HepG2 (cell line): ENCODE measurements around the gene PLD2. TPM values are rescaled to one million over a fixed set of nuclear protein-coding genes. Genes with fewer than 3 reads are reported as not detected.

ENCODE experiments used
- CEBPB ChIP-seq: IDR thresholded peaks from 2 replicates; pipeline ENCODE4 v1.6.1; 2011; ENCODE audit warnings: low read depth, low read length, improper control_type of control experiment, borderline replicate concordance
- CENPX ChIP-seq: sonication (generic); formaldehyde crosslinking; IDR thresholded peaks from 2 replicates; pipeline ENCODE4 v1.9.0; 2021; ENCODE audit warnings: mild to moderate bottlenecking, missing genetic modification reagents, moderate library complexity
- EHMT2 ChIP-seq: fragments of 200-600 bp; sonication (generic); IDR thresholded peaks from 2 replicates; pipeline ENCODE4 v1.7.0; 2017; ENCODE audit warnings: antibody characterized with exemption, low read depth, low read length, borderline replicate concordance
- HHEX ChIP-seq: IDR thresholded peaks from 2 replicates; pipeline ENCODE4 v1.6.1; 2016; ENCODE audit warnings: control low read depth
- IRF2 ChIP-seq: IDR thresholded peaks from 2 replicates; pipeline ENCODE4 v1.6.1; 2018; ENCODE audit warnings: missing genetic modification reagents, missing compliant biosample characterization
- JUND ChIP-seq: sonication (generic); formaldehyde crosslinking; IDR thresholded peaks from 2 replicates; pipeline ENCODE4 v1.8.0; 2022; ENCODE audit warnings: mild to moderate bottlenecking, missing genetic modification reagents
- KDM5B ChIP-seq: sonication (generic); formaldehyde crosslinking; IDR thresholded peaks from 2 replicates; pipeline ENCODE4 v1.4.0; 2020; ENCODE audit warnings: missing genetic modification reagents, mild to moderate bottlenecking, borderline replicate concordance
- MTF2 ChIP-seq: sonication (generic); formaldehyde crosslinking; IDR thresholded peaks from 2 replicates; pipeline ENCODE4 v1.5.0; 2020; ENCODE audit warnings: missing genetic modification reagents, borderline replicate concordance
- NFIB ChIP-seq: sonication (generic); formaldehyde crosslinking; IDR thresholded peaks from 2 replicates; pipeline ENCODE4 v1.9.0; 2021; ENCODE audit warnings: missing genetic modification reagents, mild to moderate bottlenecking, borderline replicate concordance
- PAWR ChIP-seq: sonication (generic); formaldehyde crosslinking; IDR thresholded peaks from 2 replicates; pipeline ENCODE4 v1.4.0; 2020; ENCODE audit warnings: missing genetic modification reagents, mild to moderate bottlenecking, borderline replicate concordance
- SMARCE1 ChIP-seq: fragments of 450-650 bp; IDR thresholded peaks from 2 replicates; pipeline ENCODE4 v1.6.1; 2017; ENCODE audit warnings: borderline replicate concordance
- SP1 ChIP-seq, 2 experiments: fragments of 450-650 bp in 1 of 2; sonication (generic) in 1 of 2; formaldehyde crosslinking in 1 of 2; IDR thresholded peaks; 2 replicates each; pipeline versions ENCODE4 v1.4.0 to v1.6.1; 2016 to 2020; ENCODE audit warnings: missing genetic modification reagents in 1 of 2
- TBP ChIP-seq: sonication (generic); formaldehyde crosslinking; IDR thresholded peaks from 2 replicates; pipeline ENCODE4 v1.5.0; 2020; ENCODE audit warnings: missing genetic modification reagents
- TFDP2 ChIP-seq: sonication (generic); formaldehyde crosslinking; IDR thresholded peaks from 2 replicates; pipeline ENCODE4 v1.4.0; 2020; ENCODE audit warnings: missing genetic modification reagents
- ZBTB2 ChIP-seq: sonication (generic); formaldehyde crosslinking; IDR thresholded peaks from 2 replicates; pipeline ENCODE4 v1.8.0; 2022; ENCODE audit warnings: low read depth, missing genetic modification reagents
- ZBTB3 ChIP-seq: sonication (generic); formaldehyde crosslinking; IDR thresholded peaks from 2 replicates; pipeline ENCODE4 v1.4.0; 2020; ENCODE audit warnings: low read depth, mild to moderate bottlenecking, moderate library complexity, missing genetic modification reagents, borderline replicate concordance
- ZBTB7A ChIP-seq: sonication (generic); formaldehyde crosslinking; IDR thresholded peaks from 2 replicates; pipeline ENCODE4 v1.8.0; 2022; ENCODE audit warnings: mild to moderate bottlenecking, missing genetic modification reagents
- ZMYM4 ChIP-seq: sonication (generic); formaldehyde crosslinking; IDR thresholded peaks from 2 replicates; pipeline ENCODE4 v1.8.1; 2023; ENCODE audit warnings: mild to moderate bottlenecking, missing genetic modification reagents
- ZNF333 ChIP-seq: sonication (generic); formaldehyde crosslinking; IDR thresholded peaks from 2 replicates; pipeline ENCODE4 v1.4.0; 2020; ENCODE audit warnings: mild to moderate bottlenecking, missing genetic modification reagents, borderline replicate concordance
- ZNF670 ChIP-seq: sonication (generic); formaldehyde crosslinking; IDR thresholded peaks from 2 replicates; pipeline ENCODE4 v1.8.0; 2022; ENCODE audit warnings: mild to moderate bottlenecking, missing genetic modification reagents, borderline replicate concordance
- ZNF790 ChIP-seq: sonication (generic); formaldehyde crosslinking; IDR thresholded peaks from 2 replicates; pipeline ENCODE4 v1.8.0; 2022; ENCODE audit warnings: missing genetic modification reagents, mild to moderate bottlenecking, borderline replicate concordance
- polyA plus RNA-seq, 8 experiments: library from polyadenylated mRNA; depleted of rRNA in 3 of 8; stranded (reverse) in 7 of 8; unstranded in 1 of 8; fragments of >200 nt; fragmentation: Illumina TruSeq in 4 of 8; extraction: Trizol in 4 of 8; gene quantifications; 2 replicates each; pipeline versions ENCODE4 v1.2.1 to v1.2.3, GENCODE V29; 2011 to 2016; ENCODE audit warnings: low read depth in 4 of 8, missing spikeins in 1 of 8, mixed read lengths in 1 of 8; ENCODE audit not compliant: insufficient read depth in 1 of 8
- total RNA-seq, 5 experiments: library from RNA; depleted of rRNA; stranded (reverse); fragments of >200 nt; fragmentation: Illumina TruSeq; extraction: Trizol; gene quantifications; 2 replicates each; pipeline ENCODE4 v1.2.3, GENCODE V29; 2016; ENCODE audit warnings: low read depth in 1 of 5
- TF ChIP-seq, protein P1 (sequence below): sonication (generic); formaldehyde crosslinking; IDR thresholded peaks from 2 replicates; pipeline ENCODE4 v1.4.0; 2020; ENCODE audit warnings: missing genetic modification reagents
- TF ChIP-seq, protein P2 (sequence below): sonication (generic); formaldehyde crosslinking; IDR thresholded peaks from 2 replicates; pipeline ENCODE4 v1.5.1; 2020; ENCODE audit warnings: missing genetic modification reagents, mild to moderate bottlenecking, borderline replicate concordance
- TF ChIP-seq, protein P3 (sequence below): sonication (generic); formaldehyde crosslinking; IDR thresholded peaks from 2 replicates; pipeline ENCODE4 v1.8.1; 2023; ENCODE audit warnings: mild to moderate bottlenecking, missing genetic modification reagents

Gene PLD2
- total and polyA plus RNA-seq, 2 of the 13 experiments (the other 11 are each of a cell fraction or from before 2014, with no cell fraction given) = 13.4 to 29.7 TPM

- TF ChIP-seq MTF2 (CRISPR knock-in tag) (no peak), CENPX (CRISPR knock-in tag) (no peak), ZBTB3 (CRISPR knock-in tag) (no peak), JUND (CRISPR knock-in tag) (no peak), ZBTB2 (peak; percentile 86), TBP (CRISPR knock-in tag) (no peak), PAWR (CRISPR knock-in tag) (no peak), ZNF333 (no peak), NFIB (CRISPR knock-in tag) (no peak), ZMYM4 (CRISPR knock-in tag) (no peak), ZBTB7A (CRISPR knock-in tag) (no peak), EHMT2 (no peak), KDM5B (peak; percentile 13; the same call in 1 of the 2 replicates), CEBPB (no peak), ZNF790 (CRISPR knock-in tag) (no peak), TFDP2 (no peak), ZNF670 (no peak), IRF2 (CRISPR knock-in tag) (no peak), SMARCE1 (no peak), HHEX (CRISPR knock-in tag) (no peak), SP1 (IDR thresholded peaks at IDR 0.05) (no peak), SP1 (CRISPR knock-in tag; IDR thresholded peaks at IDR 0.05) (peak; percentile 68)
- TF ChIP-seq, protein P1, sequence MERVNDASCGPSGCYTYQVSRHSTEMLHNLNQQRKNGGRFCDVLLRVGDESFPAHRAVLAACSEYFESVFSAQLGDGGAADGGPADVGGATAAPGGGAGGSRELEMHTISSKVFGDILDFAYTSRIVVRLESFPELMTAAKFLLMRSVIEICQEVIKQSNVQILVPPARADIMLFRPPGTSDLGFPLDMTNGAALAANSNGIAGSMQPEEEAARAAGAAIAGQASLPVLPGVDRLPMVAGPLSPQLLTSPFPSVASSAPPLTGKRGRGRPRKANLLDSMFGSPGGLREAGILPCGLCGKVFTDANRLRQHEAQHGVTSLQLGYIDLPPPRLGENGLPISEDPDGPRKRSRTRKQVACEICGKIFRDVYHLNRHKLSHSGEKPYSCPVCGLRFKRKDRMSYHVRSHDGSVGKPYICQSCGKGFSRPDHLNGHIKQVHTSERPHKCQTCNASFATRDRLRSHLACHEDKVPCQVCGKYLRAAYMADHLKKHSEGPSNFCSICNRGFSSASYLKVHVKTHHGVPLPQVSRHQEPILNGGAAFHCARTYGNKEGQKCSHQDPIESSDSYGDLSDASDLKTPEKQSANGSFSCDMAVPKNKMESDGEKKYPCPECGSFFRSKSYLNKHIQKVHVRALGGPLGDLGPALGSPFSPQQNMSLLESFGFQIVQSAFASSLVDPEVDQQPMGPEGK = no peak; the same call in 1 of the 2 replicates
- TF ChIP-seq, protein P2, sequence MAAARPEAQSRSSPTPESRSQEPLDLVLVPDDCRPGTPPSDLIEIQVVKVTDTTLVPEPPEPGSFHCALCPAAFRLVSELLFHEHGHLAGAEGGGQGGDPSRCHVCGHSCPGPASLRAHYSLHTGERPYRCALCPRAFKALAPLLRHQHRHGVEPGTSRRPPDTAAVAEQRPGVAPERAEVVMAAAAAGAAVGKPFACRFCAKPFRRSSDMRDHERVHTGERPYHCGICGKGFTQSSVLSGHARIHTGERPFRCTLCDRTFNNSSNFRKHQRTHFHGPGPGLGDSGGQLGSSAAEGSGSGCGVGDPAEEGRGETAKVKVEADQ (CRISPR knock-in tag) = no peak
- TF ChIP-seq, protein P3, sequence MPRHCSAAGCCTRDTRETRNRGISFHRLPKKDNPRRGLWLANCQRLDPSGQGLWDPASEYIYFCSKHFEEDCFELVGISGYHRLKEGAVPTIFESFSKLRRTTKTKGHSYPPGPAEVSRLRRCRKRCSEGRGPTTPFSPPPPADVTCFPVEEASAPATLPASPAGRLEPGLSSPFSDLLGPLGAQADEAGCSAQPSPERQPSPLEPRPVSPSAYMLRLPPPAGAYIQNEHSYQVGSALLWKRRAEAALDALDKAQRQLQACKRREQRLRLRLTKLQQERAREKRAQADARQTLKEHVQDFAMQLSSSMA (CRISPR knock-in tag) = no peak
Measured at GRCh38 chr17:4806777-4807604, at the start of gene PLD2 (continued).
